HG02798 (cell line): ENCODE results near the gene BTBD8.

Source experiments
- ATAC-seq: cut with Tn5 transposase; IDR thresholded peaks from one replicate; pipeline ENCODE4 v1.9.1; 2021; ENCODE audit warnings: mild to moderate bottlenecking; ENCODE audit not compliant: unreplicated experiment, poor library complexity

Gene BTBD8

DNA sequence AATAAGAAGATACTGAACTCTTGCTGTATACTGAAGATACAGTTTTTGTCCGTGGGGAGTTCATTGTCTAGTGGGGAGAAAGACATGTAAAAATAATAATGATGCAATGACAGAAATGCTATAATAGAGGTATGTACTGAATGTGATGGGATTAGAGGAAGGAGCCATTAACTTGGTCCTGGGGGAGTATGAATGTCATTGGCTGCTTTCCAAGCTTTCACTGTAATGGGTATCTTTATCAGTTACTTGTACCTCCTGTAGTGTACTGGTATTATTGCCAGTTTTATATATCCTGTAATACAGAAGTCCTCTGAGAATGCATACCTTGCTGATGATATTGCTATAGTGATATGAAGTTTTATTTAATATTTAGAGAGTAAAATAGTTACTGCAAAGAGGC, 7.4 kb downstream of the BTBD8 start:
- ATAC-seq, result no peak

DNA sequence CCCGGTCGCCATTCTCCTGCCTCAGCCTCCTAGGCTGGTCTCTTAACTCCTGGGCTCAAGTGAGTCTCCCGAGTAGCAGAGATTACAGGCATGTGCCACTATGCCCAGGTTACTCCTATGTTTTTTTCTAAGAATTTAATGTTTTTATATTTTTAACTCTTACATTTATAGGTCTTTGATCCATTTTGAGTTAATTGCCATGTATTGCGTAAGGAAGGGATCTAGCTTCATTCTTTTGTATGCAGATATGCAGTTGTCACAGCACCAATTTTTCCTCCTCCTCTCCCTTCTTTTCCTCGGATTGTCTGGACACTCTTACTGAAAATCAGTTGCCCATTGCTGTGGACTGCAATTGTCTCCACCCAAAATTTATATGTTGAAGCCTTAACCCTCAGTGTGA, 11.5 kb downstream of the BTBD8 start:
- ATAC-seq, result no peak

DNA sequence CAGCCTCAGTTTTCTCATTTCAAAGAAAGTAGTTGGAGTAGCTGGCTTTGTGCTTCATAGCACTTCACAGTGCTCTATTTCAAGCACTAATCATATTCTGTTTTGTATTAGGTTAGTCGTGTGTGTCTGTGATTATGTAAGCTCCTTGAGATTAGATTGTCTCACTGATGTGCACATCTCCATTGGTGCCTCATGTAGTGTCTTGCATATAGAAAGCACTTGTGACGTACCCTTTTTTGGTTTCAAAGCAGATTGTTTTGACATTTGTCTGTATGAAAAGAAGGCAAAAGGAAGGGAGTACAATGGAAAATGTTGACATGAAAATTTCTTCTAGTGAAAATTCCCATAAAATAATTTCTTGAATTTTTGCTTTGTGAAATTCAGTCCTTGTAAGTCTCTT, 13.9 kb downstream of the BTBD8 start:
- no peak for ATAC-seq

- no peak for ATAC-seq
Observed at GRCh38 chr1:92094595-92094994, 14.4 kb downstream of the BTBD8 start.

- ATAC-seq, result no peak
Observed at GRCh38 chr1:92095874-92096273, 15.7 kb downstream of the BTBD8 start.

- ATAC-seq, result no peak
Observed at GRCh38 chr1:92096317-92096716, 16.2 kb downstream of the BTBD8 start.

DNA sequence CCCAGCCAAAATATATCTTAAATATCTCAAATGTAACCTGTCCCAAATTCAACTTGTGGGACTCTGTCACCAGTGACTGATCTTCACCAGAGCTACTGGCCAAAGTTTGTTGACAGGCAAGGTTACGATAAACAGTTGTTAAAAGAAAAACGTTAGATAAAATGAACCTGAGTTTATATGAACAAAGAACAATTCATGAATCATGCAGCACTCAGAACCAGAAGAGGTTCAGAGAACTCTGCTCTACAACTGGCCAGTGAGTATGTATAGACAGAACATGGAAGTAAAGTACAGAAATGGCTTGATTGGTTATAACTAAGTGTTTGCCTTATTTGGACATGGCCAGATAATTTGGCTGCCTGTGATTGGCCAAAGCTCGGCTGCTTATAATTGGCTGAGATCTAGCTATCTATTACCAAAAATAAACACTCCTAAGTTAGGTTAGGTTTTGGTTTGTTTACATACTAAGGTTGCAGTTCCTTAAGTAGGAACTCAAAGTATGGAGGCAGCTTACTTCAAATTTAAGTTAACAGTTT, 25.5 kb downstream of the BTBD8 start:
- no peak for ATAC-seq

DNA sequence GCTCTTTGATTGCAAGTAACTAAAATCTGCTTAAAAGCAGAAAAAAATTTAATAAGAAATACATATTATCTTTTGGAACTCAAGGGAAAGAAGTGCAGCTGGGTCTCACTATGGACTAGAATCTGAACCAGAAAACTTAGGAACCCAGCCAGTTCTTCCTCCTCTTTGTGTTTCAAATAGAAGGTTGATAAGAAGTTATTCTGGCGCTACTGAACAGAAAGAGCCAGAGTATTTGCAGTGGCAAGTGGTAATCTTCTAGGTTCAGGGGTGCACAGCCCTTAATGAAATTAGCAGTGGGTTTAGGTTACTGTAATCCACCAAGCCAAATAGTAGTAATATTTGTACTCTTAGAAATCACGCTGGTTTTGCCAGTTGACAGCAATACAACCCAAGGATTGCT, 28.5 kb downstream of the BTBD8 start:
- no peak for ATAC-seq

- ATAC-seq, result no peak
Observed at GRCh38 chr1:92117526-92117925, 37.4 kb downstream of the BTBD8 start.

- no peak for ATAC-seq
Observed at GRCh38 chr1:92118826-92119225, 38.7 kb downstream of the BTBD8 start.

- no peak for ATAC-seq
Observed at GRCh38 chr1:92123868-92124267, 43.7 kb downstream of the BTBD8 start.

DNA sequence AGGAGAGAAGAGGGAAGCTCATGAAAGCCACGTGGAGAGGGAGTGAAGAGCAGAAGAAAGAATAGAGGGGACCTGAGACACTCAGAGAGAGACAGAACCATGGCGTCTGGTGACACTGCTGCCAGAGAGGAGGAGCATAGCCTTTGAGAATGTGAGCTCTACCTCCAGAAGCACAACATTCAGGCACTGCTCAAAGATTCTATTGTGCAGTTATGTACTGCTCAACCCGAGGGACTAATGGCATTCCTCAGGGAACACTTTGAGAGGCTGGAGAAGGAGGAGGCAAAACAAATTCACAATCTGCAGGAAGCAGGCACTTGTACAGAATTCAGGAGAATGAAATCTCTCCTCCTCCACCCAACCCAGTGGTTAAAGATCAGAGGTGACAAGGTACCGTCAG, 45.1 kb downstream of the BTBD8 start:
- ATAC-seq, result no peak

DNA sequence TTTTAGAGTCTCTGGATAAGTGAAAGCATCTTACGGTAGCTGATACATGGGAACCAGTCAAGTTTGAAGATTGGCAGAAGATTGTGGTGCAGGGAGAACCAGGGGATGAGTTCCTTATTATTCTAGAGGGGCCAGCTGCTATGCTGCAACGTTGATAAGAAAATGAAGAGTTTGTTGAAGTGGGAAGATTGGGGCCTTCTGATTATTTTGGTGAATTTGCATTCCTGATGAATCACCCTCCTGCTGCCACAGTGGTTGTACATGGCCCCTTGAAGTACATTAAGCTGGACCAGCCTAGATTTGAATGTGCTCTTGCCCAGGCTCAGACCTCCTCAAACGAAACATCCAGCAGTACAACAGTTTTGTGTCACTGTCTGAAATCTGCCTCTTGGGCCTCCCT, 45.9 kb downstream of the BTBD8 start:
- no peak for ATAC-seq

DNA sequence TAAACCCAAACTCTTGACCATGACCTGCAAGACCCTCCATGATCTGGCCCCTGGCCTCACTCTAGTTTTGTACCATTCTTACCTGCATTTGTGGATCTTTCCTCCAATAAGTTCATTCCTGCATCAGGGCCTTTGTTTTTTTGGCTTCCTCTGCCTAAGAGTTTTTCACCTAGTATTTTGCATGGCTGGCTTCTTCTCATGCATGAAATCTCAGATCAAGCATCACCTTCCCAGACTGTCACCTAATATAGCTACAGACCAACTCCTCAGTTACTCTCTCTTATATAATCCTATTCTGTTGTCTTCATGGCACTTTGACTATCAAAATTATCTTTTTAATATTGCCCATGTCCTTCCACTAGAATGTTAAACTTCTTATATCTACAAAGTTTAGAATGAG, 54.2 kb downstream of the BTBD8 start:
- no peak for ATAC-seq

DNA sequence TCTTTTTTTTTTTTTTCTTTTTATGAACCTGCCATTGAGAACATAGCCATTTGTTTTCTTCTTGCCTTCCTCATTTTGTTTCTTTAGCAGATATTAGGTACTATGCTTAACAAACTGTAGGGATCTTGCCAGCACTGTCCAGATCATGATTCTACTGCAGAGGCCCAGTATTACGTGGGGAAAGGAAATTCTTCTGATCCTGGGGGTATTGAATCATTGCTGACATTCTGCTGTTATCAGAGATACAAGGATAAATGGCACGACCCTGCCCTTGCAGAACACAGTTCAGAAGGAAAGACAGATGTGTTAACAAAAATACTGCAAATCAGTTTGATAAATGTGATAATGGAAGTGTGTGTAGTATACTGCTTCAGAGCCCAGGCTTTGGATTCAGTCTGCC, 56.2 kb downstream of the BTBD8 start:
- ATAC-seq, result no peak

GRCh38 chr1:92154934-92155333, 74.8 kb downstream of the BTBD8 start:
- no peak for ATAC-seq

DNA sequence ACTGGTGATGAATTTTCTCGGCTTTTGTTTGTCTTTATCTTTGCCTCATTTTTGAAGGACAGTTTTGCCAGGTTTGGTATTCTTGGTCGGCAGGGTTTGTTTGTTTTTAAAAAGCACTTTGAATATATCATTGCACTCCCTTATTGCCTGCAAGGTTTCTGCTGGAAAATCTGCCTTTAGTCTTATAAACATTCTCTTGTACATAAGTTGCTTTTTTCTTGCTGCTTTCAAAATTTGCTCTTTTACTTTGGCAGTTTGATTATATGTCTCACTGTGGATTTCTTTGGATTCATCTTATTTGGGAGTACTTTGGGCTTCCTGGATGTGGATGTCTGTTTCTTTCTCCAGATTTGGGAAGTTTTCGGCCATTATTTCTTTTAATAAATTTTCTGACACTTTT, 79.4 kb downstream of the BTBD8 start:
- ATAC-seq, result no peak

GRCh38 chr1:92165389-92165788, 85.2 kb downstream of the BTBD8 start:
- no peak for ATAC-seq

GRCh38 chr1:92167151-92167550, 87.0 kb downstream of the BTBD8 start:
- ATAC-seq, result no peak

GRCh38 chr1:92168657-92169056, 88.5 kb downstream of the BTBD8 start:
- no peak for ATAC-seq

DNA sequence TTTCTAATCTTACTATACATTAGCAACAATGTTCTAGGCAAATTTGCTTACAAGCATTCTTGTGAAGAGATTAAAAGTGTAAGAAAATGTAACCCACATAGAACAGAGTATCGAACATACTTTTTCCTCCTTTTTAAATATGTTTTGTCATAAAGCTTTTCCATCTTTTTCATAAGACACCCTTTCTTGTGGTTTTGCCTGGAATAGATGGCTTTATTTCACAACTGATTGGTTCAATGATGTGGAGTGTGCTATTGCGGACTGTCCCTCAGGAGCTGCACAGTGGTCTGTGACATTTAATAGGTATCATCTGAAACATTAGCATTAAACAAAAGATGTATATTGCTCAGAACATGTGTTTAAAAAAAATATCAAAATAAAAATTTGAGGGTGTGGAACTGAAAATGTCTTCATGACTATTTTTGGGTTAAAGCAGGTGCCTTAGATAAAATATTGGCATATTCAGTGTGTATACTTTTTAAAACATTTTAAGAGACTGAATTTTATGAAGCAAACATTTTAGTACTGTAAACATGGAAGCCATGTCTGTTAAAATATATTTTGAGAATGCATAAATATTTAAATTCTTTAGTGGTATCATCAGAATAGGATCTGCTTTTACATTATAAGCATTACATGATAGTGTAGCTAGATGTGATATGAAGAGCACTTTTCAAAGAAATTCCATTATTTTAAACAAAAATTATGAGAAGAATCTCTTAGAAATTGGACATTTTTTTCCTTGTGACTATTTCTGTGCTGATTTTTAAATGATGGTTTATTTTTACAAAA, 89.3 kb downstream of the BTBD8 start:
- no peak for ATAC-seq

DNA sequence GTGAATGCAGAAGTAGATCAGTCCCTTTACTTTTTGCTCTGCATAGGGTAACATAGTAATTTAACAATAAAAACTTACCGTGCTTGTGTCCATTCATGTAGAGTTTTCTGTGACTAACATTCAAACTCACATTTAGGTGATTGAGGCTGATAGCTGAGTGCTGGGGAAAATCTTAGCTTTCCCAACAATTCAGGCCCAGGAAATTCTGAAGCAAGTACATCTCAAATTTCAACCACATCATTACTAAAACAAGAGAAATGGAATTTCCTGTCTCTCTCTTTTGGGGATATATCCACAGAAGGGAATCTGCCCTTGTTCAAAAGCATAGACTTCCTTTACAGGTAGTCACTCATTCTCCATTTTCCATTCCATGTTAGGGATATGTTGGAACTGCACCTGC, 104.5 kb downstream of the BTBD8 start:
- no peak for ATAC-seq
